SH-SY5Y (cell line): Measurements from ENCODE around the gene SLC39A5.

Experiments used
- GATA2 ChIP-seq: IDR thresholded peaks from 2 replicates; pipeline ENCODE4 v1.6.1; 2011; ENCODE audit warnings: mild to moderate bottlenecking, low read depth, low read length
- GATA3 ChIP-seq: IDR thresholded peaks from 2 replicates; pipeline ENCODE4 v1.6.1; 2011; ENCODE audit warnings: low read depth, mild to moderate bottlenecking, low read length, moderate library complexity

SLC39A5 gene, protein sequence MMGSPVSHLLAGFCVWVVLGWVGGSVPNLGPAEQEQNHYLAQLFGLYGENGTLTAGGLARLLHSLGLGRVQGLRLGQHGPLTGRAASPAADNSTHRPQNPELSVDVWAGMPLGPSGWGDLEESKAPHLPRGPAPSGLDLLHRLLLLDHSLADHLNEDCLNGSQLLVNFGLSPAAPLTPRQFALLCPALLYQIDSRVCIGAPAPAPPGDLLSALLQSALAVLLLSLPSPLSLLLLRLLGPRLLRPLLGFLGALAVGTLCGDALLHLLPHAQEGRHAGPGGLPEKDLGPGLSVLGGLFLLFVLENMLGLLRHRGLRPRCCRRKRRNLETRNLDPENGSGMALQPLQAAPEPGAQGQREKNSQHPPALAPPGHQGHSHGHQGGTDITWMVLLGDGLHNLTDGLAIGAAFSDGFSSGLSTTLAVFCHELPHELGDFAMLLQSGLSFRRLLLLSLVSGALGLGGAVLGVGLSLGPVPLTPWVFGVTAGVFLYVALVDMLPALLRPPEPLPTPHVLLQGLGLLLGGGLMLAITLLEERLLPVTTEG

DNA sequence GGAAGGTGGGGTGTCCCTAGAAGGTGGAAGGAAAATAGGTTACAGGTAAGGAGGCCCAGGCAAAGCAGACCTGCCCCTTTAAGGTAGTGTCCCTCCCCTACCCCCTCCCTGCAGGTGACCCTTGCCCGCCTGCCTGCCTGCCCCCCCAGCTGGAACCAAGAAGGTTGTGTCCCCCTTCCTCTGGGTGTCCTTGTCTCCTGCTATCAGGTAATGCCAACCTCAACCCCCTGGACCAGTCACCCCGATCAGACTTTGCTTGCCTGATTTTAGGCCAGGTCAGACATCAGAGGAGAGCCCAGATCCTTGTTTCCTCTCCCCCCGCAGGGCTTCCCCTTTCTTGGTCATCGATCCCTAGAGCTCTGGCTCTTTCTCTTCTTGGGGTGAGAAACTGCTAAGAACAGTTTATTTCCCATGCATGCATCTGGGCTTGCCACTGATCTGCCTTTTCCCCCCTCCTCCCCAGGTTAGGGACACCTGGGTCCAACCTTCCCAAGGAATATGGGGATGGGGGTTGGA lies at the start of gene SLC39A5:
SLC39A5 (plus strand) TSS at position 136 of the 516 bp plus-strand sequence. CDS start 1,224 bp downstream, outside the sequence.
- no peak for TF ChIP-seq GATA3
- TF ChIP-seq GATA2 = no peak

DNA sequence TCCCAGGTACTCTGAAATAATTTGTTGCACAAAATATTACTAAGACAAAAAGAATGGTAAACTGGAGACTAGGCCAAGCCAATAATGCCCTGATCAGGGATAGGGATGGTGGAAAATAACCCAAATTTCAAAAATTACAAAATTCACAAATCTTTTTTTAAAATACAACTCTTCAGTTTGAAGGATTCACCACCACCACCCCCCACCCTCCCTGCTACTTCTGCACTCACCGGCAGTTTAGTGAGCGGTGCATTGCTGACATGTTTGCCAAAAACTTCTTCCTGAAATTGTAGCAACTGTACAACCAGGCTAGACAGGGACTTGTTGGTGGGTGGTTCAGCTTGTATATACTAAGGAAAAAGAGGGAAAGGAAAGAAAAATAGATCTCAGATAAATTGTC lies 42.9 kb upstream of the SLC39A5 start:
- no peak for TF ChIP-seq GATA3
- no peak for TF ChIP-seq GATA2

DNA sequence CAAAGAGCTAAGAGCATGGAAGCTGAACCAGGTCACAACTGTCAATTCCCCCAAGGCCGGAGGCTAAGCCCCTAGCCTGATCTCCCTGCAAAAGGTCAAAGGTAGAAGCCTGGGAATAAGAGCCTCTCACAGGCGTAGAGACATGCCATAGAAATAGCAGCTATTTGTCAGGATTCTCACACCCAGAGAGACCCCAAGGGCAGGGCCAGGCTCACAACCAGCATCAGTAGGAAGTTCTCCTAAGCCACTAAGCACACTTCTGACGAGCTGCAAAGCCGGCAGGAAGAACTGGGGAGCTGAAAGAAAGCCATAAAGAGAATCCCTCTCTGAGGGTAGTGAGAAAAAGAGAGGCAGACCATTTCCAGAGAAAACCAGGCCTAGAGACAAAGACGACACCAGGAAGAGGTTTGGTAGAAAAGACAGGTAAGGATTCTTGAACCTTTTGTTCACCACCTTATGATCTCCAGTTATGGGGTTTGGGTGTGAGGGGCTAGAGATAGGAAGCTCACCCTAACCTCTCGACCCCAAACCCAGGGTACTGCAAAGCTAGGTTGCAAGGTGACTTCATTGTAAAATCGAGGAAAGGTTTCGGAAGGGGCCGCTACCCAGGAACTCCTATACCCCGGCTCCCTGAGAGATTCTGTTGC lies 41.6 kb upstream of the SLC39A5 start:
- TF ChIP-seq GATA2 (no peak), GATA3 (no peak)

DNA sequence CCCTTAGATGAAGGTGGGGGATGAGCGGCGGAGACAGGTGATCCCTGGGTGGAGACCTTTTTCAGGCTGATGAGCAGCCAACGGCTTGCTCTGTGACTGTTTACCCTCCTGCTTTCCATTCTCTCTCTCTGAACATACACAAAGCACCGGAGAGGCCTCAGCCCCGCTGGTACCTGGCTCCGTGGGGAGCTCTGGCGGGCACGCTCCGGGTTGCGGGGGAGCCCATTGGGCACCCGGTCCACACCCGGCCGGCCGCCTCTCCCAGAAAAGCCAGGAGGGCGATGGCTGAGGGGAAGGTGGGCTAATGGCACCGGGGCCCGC lies 41.1 kb upstream of the SLC39A5 start:
- TF ChIP-seq GATA2 (no peak), GATA3 (no peak)

DNA sequence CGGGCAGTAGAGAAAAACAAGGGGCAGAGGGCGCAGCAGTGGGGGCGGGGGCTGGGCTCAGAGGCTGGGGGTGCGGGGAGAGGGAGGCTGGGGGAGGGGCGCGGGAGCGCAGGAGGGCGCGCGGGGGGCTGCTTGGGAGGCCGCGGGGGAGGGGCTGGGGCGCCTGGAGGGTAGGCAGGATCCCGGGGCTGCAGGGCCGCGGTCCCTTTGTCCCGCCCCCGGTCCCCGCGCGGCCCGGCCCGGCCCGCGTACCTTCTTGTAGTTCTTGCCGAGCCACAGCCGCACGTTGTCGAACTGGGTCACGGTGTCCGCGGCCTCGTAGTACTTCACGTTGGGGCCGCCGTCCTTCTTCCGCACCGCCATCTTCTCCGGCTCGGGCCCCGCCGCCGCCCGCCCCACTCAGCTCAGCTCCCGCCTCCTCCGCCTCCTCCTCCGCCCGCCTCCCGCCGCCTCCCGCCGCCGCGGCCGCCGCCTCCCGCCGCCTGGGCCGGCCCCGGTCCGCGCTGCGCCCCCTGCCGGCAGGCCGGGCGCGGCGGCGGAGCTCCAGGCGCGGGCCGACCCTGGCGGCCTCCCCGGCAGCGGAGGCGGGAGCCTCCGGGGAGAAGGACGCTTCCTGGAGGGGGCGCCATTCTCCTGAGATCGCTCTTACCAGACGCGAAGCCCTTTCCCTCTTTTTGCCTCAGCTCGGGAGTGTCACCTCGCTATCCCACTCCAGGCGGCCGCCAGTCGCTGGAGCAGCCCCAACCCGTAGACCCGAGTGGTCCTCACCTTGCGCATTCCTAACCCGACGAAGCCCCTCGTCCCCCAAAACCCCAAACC lies 40.5 kb upstream of the SLC39A5 start, which contains the start of gene SMARCC2:
SMARCC2 (minus strand) TSS at position 385 of the 819 bp plus-strand sequence; CDS start at position 363, 22 bp downstream.
- TF ChIP-seq GATA2 (no peak), GATA3 (no peak)

DNA sequence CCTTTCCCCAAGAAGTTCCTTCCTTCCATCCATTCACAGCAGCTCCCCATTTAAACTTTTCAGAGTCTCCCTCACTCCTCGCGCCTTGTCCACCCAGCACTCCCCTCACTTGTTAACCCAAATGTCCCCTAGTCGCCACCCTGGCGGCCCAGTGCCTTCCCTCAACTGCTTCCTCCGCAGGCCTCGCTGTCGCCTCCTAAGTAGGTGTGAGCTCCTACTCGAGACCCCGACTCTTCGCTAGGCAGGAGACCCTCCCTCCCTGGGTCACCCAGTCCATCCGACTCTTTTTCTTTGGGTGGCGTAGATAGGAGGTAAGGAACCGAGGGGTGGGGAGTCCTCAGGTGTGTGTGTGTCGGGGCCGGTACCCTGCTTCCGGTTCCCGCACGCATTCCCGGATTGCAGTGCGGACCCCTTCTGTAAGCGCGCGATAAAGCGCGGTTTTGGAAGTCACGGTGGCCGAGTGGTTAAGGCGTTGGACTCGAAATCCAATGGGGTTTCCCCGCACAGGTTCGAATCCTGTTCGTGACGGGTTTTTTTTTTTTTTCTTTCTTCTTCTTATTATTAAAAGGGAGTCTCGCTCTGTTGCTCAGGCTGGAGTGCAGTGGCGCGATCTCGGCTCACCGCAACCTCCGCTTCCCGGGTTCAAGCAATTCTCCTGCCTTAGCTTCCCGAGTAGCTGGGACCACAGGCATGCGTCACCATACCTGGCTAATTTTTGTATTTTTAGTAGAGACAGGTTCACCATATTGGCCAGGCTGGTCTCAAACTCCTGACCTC lies 39.7 kb upstream of the SLC39A5 start:
- TF ChIP-seq GATA2 (no peak; the same call in 1 of the 2 replicates), GATA3 (no peak)

DNA sequence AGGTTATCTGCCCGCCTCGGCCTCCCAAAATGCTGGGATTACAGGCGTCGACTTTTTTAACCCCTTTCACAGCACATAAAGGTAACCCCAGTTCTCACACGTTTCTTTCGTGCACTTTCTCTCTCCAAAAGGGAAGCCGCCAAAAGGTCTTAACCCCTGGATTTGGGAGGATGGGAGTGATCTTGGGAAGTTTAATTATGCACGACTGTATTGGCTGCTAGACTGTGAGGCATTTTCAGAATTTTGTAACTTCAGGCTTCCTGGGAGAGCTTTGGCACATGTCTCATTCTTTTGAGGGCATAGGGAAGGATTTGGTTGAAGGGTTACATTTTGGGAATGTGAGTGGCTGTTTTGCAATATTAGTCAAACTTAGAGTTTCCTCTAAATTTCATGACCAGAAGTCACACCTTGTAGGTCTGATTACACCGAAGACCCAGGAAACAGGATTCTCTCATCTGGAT lies 39.1 kb upstream of the SLC39A5 start:
- TF ChIP-seq GATA3 (no peak), GATA2 (no peak)

DNA sequence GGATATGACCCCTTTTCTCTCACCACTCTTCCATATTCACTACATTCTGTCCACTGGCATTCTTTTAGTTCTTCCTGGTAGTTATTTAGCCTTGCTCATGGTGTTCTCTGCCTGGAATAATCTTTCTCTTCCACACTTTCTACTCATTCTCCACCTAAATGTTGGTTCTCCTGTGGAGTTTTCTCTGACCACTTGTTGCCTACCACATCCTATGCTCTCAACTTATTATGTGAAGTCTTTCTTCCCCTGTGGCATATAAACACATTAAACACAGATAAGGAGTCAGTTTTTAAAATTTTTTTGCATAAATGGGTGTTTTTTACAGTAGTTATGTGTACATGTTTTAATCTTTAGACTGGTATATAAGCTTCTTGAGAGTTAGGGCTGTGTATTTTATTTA lies 37.3 kb upstream of the SLC39A5 start:
- TF ChIP-seq GATA2 (no peak), GATA3 (no peak)

DNA sequence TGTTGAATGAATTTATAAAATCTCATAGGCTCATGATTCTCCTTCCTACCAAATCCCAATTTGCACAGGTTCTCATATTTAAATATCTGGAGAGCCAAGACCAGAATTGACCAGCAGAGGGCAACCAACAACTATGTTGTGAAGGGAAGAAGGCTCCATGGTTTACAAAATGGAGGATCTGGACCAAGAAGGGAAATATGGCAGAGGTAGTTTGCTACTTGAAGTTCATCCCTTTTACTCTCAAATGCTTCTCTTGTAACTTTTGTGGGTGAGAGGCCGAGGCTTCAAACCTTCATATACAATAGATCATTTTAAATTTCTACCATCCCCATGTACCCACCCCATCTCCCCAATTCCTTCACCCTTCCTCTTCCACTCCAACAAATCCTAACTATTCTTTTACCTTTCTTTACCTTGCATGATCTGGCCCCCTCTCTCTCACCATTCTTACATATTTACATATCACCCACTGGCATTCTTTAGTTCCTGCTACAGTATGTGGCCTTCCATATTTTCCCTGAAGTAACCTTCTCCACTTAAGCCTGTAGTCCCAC lies 36.7 kb upstream of the SLC39A5 start:
- no peak for TF ChIP-seq GATA2

DNA sequence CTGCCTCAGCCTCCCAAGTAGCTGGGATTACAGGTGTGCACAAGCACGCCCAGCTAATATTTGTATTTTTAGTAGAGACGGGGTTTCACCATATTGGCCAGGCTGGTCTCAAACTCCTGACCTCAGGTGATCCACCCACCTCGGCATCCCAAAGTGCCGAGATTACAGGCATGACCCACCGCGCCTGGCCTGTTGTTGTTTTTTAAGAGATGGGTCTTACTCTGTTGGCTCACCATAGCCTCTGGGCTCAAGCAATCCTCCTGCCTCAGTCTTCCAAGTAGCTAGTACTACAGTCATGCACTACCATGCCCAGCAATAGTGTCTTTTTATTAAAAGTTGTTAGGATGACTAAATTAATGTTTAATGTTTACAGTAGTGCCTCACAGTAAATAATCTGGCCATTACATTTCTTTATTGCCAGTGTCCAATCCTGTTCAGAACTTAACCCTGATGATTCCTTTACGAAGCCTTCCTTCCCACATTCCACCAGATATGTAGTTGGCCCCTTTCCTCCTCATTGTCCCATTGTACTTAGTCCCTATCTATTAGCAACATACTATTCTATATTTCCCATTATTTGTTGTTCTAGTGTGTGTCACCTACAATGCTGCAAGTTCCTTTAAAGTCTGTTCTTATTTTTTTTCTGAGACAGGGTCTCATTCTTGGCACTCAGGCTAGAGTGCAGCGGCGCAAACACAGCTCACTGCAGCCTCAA lies 31.8 kb upstream of the SLC39A5 start:
- TF ChIP-seq GATA2 = no peak
- TF ChIP-seq GATA3 = no peak

DNA sequence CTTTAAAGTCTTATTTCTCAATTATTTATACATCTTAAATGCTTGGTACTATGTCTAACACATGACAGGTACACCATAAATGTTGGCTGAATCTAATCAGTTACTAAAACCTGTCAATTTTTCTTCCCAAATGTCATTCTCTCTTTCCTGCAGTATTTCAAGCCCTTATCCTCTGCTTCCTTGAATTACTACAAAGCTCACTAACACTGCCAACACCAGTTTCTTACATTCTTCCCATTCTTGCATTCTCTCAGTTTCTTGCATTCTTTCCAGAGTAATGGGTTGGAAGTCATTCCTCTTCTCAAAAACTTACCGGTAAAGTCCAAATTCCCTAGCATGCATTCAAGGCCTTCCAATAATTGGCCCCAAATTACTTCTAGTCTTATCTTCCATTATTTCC lies 31.0 kb upstream of the SLC39A5 start:
- no peak for TF ChIP-seq GATA3
- TF ChIP-seq GATA2 = no peak

DNA sequence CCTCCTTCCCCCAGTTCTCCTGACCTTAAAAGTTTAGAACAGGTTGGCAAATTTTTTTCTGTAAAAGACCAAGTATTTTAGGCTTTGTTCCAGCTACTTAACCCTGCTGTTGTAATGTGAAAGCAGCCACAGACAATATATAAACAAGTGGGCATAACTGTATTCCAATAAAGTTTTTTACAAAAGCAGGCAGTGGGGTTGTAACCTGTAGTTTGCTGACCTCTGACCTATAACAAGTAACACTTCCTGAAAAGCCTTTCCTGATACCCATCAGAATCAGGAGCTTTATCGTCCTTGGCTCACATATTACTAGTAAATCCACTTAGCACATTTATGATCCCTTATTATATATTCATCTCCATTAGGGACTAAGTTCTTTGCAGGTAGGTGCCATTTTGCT lies 27.5 kb upstream of the SLC39A5 start:
- TF ChIP-seq GATA2 = no peak
- no peak for TF ChIP-seq GATA3

DNA sequence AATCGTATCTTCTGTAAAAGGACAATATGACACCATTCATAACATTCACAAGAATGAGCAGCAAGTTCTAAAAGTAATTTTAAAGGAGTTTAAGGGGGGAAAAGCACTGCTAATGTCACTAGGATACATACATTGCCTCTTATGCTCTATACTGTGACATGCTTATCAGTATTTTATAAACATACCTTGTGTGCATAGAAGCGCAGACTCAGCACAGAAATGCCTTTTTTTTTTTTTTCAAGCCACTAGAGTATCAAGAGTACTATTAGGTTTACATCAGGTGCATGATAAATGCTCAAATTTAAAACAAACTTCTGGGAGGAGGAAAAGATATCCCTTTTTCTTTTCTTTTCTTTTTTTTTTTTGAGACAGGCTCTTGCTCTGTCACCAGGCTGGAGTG lies 27.0 kb upstream of the SLC39A5 start:
- TF ChIP-seq GATA3 (no peak), GATA2 (no peak)
